Transverse colon (tissue), 4 donors: ENCODE measurements around the gene FMO2.

Experiments
- CTCF ChIP-seq, 5 experiments: fragments of 200-600 bp in 3 of 5; fragments of 450-650 bp in 2 of 5; sonication (generic) in 3 of 5; IDR thresholded peaks; 1 replicate in 2 of 5; 2 replicates in 3 of 5; pipeline ENCODE4 v1.5.1; 2016 to 2017; ENCODE audit warnings: antibody characterized with exemption in 5 of 5, inconsistent platforms in 3 of 5, mild to moderate bottlenecking in 2 of 5, moderate library complexity in 1 of 5
- EP300 ChIP-seq: sonication (generic); formaldehyde crosslinking; IDR thresholded peaks from one replicate; pipeline ENCODE4 v1.6.1; 2017; ENCODE audit warnings: antibody characterized with exemption, low read depth
- POLR2A ChIP-seq: fragments of 450-650 bp; IDR thresholded peaks from one replicate; pipeline ENCODE4 v1.6.1; 2016; ENCODE audit warnings: antibody characterized with exemption, mild to moderate bottlenecking, moderate library complexity
- POLR2AphosphoS5 ChIP-seq, 3 donors: sonication (generic); formaldehyde crosslinking; IDR thresholded peaks; one replicate each; pipeline ENCODE4 v1.6.1; 2016; ENCODE audit warnings: antibody characterized with exemption in 3 of 3

GRCh38 chr1:171158551-171158950 lies 26.5 kb upstream of the FMO2 start:
- TF ChIP-seq POLR2AphosphoS5 (IDR thresholded peaks at IDR 0.05) (no peak), CTCF (IDR thresholded peaks at IDR 0.05) (no peak), POLR2A (no peak), EP300 (no peak)
